Cardiac muscle cell (in vitro differentiated cells and primary cell): Measurements from ENCODE around the gene C10orf71. TPM values are rescaled to one million over a fixed set of nuclear protein-coding genes. Genes with fewer than 3 reads are reported as not detected.

Source experiments
- DNase-seq, 2 donors: peaks; one replicate each; pipeline versions ENCODE4 v3.0.0 to v3.0.0-alpha.2; 2010 to 2017; ENCODE audit warnings: low read depth in 1 of 2, low spot score in 1 of 2
- H3K27ac ChIP-seq: fragments of 200-600 bp; sonication (generic); 2 replicates; pipeline ENCODE4 v1.5.1; 2016
- H3K27me3 ChIP-seq: fragments of 200-600 bp; sonication (generic); 2 replicates; pipeline ENCODE4 v1.6.0; 2016; ENCODE audit warnings: control low read depth
- H3K36me3 ChIP-seq: fragments of 200-600 bp; sonication (generic); 2 replicates; pipeline ENCODE4 v1.5.1; 2016; ENCODE audit warnings: control low read depth
- H3K4me1 ChIP-seq: fragments of 200-600 bp; sonication (generic); 2 replicates; pipeline ENCODE4 v1.8.1; 2017; ENCODE audit warnings: low read depth, mild to moderate bottlenecking, mixed run types
- H3K4me3 ChIP-seq: fragments of 200-600 bp; sonication (generic); 2 replicates; pipeline ENCODE4 v1.5.1; 2016; ENCODE audit warnings: mild to moderate bottlenecking
- H3K9me3 ChIP-seq: fragments of 200-600 bp; sonication (generic); 2 replicates; pipeline ENCODE4 v1.5.1; 2017; ENCODE audit warnings: low read depth, mild to moderate bottlenecking, control low read depth
- CTCF ChIP-seq: IDR thresholded peaks from 2 replicates; pipeline ENCODE4 v1.5.1; 2012; ENCODE audit warnings: low read depth, mild to moderate bottlenecking, low read length
- polyA plus RNA-seq: library from polyadenylated mRNA; unstranded; fragments of >200 nt; fragmentation: Nextera tagmentation; extraction: Ambion mirVana; gene quantifications from 2 replicates; pipeline ENCODE4 v1.2.1, GENCODE V29; 2016
- total RNA-seq: library from RNA; depleted of rRNA; stranded (reverse); fragments of >200 nt; gene quantifications from 2 replicates; pipeline ENCODE4 v1.2.3, GENCODE V29; 2016

Gene C10orf71
- total and polyA plus RNA-seq, 2 experiments from 2014 or later, result 4.0 to 10.2 TPM

- Histone ChIP-seq H3K36me3 (no peaks in the 10 kb centered on the region), H3K27me3 (no peaks in the 10 kb centered on the region), H3K4me3 (no peak overlapping the region), H3K27ac (peak overlapping the region; percentile 95), H3K9me3 (no peaks in the 10 kb centered on the region), H3K4me1 (peaks cover 50% of the 10 kb centered on the region)
- no peak for TF ChIP-seq CTCF
- no peak for DNase-seq
Observed at GRCh38 chr10:49297818-49298670, 926 bp upstream of the C10orf71 start.

GRCh38 chr10:49298671-49298982 lies 343 bp upstream of the C10orf71 start:
- no peaks in the 10 kb centered on the region for H3K27me3 ChIP-seq
- H3K4me3 ChIP-seq, result peak overlapping the region; percentile 10
- H3K36me3 ChIP-seq, result no peaks in the 10 kb centered on the region
- peaks cover 50% of the 10 kb centered on the region for H3K4me1 ChIP-seq
- DNase-seq, result peak; percentile 32 to 81
- no peaks in the 10 kb centered on the region for H3K9me3 ChIP-seq
- peak overlapping the region; percentile 95 for H3K27ac ChIP-seq
- TF ChIP-seq CTCF, result no peak

GRCh38 chr10:49299816-49300139 lies 808 bp downstream of the C10orf71 start:
- Histone ChIP-seq H3K27ac (peak overlapping the region; percentile 95), H3K4me3 (peak overlapping the region; percentile 10)

GRCh38 chr10:49300140-49300974 lies 1.4 kb downstream of the C10orf71 start:
- no peak overlapping the region for H3K4me3 ChIP-seq
- no peaks in the 10 kb centered on the region for H3K36me3 ChIP-seq
- H3K9me3 ChIP-seq, result no peaks in the 10 kb centered on the region
- TF ChIP-seq CTCF, result no peak
- H3K4me1 ChIP-seq, result peaks cover 50% of the 10 kb centered on the region
- DNase-seq, result peak; percentile 17 to 81
- H3K27ac ChIP-seq, result peak overlapping the region; percentile 95
- H3K27me3 ChIP-seq, result no peaks in the 10 kb centered on the region

More at GRCh38 chr10:49299816-49300139, 808 bp downstream of the C10orf71 start:
- no peaks in the 10 kb centered on the region for H3K36me3 ChIP-seq
- peaks cover 50% of the 10 kb centered on the region for H3K4me1 ChIP-seq
- no peak for TF ChIP-seq CTCF
- no peaks in the 10 kb centered on the region for H3K27me3 ChIP-seq
- H3K9me3 ChIP-seq, result no peaks in the 10 kb centered on the region
- DNase-seq, result no peak

- H3K4me3 ChIP-seq, result no peak overlapping the region
- H3K36me3 ChIP-seq, result no peaks in the 10 kb centered on the region
- no peak for DNase-seq
- no peaks in the 10 kb centered on the region for H3K9me3 ChIP-seq
- H3K27ac ChIP-seq, result no peak overlapping the region
- TF ChIP-seq CTCF, result no peak
- peaks cover 49% of the 10 kb centered on the region for H3K4me1 ChIP-seq
- H3K27me3 ChIP-seq, result no peaks in the 10 kb centered on the region
Observed at GRCh38 chr10:49301302-49301701, 2.3 kb downstream of the C10orf71 start.
